NCI-H526 treated with DMSO at 0.1 percent for 48 hours (cell line): Measurements from ENCODE around the gene FBXO46.

ENCODE experiments used
- DNase-seq: peaks from one replicate; lab custom pipeline; 2025; lab: John Stamatoyannopoulos, UW

FBXO46 gene, protein sequence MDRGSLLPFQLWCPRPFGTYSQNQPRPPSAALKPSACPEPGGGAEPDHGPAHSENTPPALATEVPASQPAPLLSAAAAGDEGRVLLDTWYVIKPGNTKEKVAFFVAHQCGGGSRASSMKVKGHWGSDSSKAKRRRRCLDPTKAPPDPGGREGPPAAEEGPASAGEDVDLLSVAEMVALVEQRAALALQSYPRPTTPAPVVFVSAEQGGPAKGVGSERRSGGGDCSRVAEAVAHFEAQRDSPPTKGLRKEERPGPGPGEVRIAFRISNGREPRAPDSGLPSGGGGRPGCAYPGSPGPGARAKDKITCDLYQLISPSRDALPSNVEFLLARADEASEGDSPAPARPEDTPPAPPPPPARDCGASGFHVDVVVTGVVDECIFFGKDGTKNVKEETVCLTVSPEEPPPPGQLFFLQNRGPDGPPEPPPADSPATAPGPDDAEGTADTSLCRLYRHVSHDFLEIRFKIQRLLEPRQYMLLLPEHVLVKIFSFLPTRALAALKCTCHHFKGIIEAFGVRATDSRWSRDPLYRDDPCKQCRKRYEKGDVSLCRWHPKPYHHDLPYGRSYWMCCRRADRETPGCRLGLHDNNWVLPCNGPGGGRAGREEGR

DNA sequence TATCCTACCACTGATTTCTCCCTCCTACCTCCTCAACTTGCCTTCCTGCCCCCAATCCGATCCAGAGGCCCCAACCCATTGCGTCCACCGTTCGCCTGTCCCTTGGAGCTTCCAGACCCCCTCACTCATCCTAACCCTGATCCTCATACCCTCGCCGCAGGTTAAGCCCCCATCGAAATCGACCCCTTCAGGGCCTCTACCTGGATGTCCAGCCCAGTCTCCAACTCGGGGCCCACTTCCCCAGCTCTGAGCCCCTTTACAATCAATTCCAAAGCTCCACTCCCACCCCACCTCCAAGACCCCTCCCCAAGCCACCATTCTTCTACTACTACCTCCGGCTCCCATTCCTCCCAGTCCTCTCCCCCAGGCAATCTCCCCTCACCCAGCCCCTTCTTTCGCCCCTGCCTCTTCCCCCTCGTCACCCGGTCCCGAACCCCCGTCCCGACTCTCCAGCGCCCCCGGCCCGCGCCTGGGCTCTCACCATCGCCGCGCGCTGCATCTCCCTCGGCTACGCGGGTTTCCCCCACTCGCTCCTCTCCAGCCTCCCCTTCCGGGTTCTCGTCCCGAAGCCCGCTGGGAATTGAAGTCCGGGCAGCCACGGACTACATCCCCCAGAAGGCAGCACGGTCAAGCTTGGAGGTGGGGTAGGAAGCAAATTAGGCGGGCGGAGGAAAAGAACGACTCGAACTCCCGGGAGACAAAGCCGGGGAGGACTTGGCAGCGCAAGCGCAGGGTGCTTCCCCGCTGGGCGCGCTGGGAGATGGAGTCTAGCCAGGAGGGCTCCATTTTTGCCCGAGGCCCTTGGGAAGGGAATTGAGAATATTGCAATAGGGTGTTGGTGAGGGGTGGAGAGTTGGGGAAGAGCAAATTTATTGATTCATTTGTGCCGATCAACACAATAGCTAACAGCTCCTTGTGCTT, at the start of gene FBXO46:
FBXO46 (minus strand) TSS at position 529 of the 921 bp plus-strand sequence. CDS start 17,401 bp downstream, outside the sequence.
- DNase-seq: peak; percentile 97

DNA sequence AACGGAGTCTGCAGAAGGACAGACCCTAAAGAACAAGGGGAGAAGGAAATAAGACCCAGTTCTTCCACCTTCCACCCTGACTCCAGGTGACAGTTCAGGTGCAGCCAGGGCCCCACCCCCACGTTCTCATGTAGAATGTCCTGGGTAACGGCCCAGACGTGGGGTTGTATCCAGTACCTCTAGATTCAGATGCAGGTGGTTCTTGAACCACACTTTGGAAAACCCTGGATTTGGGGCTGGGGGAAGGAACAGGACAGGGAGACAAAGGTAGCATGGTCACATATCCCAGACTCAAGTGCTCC, 49.4 kb upstream of the FBXO46 start:
- no peak for DNase-seq

DNA sequence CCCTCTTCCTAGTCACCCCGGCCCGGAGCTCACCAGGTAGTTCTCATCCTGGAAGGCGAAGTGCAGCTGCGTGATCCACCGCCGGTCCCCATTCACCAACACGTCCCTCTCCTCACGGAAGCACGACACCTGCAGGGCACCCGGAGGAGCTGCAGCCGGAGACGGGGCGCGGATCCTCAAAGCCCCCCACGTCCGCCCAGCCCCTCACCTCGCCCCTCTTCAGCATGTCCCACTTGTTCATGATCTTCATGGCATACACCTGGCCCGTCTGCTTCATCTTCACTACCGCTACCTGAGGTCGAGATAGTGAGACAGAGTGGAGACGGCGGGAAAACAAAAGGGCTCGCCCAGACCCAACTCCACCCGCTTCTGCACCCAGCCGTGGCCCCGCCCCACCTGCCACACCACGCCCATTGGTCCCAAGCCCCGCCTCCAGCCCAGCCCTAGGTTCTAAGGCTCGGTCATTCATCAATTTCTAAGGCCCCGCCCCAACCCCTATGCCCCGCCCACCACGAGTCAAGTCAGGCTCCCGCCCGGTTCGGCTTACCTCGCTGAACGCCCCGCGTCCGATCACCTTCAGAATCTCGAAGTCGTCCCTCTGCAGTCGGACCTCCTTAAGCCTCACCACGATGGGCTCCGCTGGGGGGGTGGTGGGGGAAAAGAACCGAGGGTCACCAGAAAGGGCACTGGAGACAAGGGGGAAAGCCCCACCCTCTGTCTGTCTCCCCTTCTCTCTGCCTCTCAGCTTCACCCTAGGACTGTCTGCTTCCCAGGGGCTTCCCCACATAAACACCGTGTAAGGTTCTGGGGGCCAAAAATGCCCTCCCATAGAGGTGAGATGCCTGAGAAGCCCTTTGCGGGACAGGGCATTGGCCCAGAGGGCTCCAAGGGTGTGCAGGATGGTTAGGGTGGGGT, 48.8 kb upstream of the FBXO46 start:
- peak; percentile 74 for DNase-seq

DNA sequence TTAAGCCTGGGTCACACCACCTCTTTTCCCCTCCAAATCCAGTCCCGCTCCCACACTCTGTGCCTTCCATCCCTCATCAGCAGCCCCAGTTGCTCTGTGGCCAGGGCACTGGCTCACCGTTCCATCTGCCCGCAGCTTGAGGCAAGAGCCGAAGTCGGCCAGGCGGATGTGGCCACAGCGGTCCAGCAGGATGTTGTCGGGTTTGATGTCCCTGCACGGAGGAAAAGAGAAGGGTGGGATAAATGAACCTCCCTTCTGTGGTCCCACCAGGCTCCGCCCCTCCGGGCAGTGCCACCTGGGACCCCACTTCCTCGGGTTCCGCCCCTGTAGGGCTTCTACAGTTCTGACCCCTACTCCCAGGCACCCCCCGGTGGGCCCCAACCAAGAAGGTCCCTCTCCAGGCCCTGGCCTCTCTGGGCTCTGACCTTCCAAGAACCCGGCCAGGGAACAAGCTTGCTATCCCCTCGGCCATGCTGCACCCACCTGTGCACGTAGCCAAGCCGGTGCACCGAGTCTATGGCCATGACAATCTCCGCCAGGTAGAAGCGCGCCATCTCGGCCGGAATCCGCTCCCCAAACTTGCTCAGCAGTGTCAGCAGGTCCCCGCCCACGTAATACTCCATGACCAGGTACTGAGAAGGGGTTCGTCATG, 47.4 kb upstream of the FBXO46 start:
- no peak for DNase-seq

DNA sequence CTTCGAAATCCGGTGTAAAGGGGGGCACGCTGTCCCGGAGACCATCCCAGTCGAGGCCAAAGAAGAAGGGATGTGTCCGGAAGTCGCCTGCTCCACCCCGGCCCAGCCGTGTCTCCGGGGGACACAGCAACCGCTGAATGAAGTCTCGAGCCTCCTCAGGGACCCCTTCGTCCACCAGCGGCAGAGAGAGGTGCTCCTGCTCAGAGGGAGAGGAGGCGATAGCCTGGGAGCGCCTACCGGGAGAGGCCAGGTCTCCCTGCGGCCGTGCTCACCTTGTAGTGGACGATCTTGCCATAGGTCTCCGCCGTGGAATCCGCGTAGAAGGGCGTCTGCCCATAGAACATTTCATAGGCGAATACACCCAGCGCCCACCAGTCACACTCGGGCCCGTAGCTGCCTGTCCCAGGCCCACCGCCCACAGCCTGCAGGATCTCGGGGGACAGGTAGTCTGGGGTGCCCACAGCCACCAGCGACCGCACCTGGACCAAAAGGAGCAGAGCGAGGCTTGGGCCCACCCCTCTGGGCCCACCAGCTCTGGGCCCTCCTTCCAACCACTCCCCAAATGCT, 46.8 kb upstream of the FBXO46 start:
- DNase-seq: no peak

DNA sequence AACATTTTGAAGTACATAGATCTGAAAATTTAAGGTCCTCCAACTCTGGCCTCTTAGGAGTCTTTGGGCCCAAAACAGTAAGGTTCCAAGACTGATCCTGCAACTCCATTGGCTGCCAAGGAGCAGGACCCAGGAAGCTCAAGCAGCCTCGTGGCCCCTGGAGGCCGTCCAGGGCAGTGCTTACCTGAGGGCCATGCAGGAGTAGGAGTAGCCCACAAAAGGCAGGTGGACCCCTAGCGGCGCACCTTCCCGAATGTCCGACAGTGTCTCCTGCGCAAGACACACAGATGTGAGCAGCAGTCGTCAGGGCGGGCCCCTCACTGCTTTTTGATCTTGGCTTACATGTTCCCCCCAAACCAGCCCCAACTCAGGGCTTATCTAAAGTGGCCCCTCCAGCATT, 44.1 kb upstream of the FBXO46 start:
- DNase-seq: no peak

DNA sequence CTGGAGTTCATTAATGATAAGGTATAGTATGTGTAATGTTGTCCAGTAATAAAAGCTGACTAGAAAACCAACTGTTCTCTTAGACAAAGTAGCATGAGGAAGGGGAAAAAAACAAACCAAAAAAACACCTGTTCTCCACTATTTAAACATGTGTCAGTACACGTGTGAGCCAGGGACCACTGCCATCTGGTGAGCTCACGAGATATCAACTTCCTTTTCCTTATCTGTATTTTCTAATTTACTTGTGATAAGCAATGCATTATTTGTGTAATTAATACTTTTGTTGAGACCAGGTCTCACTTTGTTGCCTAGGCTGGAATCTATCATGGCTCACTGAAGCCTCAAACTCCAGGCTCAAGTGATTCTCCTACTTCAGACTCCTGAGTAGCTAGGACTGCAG, 42.7 kb upstream of the FBXO46 start:
- no peak for DNase-seq

DNA sequence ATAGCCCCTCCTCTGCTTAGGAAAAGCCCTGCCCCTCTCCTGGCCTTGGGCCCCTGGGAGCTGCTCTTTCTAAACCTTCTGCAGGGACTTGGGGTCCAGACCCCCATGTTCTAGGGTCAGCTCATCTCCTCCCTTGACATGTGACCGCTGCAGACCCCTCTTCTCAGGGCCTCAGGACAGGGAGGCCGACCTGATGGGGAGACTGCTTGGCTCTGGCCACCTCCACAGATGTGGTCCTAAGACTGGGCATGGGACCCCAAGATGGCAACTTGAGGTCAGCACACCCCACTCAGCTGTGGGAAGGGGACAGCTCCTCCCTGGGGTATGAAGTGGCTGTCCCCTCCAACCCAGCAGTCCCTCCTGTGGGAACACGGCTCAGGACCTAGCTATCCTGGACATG, 42.2 kb upstream of the FBXO46 start:
- no peak for DNase-seq

DNA sequence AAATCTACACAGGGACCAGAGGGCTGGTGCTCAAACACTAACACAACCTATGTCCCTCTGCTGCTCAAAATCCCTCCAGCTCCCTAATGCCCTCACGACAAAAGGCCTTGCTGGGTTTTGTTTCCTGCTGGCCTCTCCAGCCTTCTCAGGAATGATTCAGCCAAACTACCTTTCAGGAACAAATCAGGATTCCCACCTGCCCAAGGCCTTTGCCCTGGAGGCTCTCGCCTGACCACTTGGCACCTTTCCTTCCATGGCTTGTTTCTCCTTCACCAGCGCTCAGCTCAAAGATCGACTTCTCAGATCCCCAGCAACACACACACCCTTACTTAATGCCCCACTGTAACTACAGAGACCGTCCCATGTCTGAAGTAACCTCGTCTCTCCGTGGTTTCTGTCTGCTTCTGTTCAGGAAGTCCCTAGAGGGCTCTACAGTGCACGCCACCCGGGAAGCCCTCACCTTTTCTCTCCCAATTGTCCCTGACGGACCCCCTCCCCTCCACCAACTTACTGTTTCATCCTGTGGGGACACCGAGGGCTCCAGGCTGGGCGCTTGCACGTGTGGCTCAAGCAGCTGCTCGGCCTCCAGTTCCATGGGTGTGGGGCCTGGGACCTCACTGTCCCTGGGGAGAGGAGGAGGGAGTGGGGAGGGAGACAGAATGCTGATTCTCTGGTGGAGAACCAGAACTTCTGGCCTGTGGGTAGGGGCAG, 41.6 kb upstream of the FBXO46 start:
- DNase-seq: no peak

DNA sequence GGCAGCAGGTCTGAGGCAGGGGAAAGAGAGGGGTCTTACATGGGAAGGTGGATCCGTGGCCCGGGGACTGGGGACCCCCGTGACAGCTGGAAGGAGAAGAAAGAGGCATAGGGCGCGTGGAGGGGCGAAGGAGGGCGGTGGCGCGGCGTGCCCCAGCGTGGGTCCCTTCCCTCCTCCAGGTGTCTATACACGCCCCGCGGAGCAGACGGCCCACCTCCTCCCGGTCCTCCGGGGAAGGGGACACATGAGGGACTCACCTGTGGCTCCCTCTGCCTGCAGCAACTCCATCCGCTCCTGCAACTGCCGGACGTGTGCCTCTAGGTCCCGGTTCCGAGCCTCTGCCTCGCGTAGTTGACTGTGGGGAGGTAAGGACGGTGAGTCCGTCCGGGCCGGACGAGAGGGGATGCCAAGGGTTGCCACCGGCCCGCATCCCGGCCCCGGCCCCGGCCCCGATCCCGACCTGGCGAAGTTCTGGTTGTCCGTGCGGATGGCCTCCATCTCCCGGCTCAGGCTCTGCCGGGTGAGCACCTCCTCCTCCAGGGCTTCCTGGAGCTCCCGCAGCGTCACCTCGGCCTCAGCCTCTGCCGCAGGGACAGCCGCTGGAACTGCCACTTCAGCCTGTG, 40.7 kb upstream of the FBXO46 start:
- no peak for DNase-seq

DNA sequence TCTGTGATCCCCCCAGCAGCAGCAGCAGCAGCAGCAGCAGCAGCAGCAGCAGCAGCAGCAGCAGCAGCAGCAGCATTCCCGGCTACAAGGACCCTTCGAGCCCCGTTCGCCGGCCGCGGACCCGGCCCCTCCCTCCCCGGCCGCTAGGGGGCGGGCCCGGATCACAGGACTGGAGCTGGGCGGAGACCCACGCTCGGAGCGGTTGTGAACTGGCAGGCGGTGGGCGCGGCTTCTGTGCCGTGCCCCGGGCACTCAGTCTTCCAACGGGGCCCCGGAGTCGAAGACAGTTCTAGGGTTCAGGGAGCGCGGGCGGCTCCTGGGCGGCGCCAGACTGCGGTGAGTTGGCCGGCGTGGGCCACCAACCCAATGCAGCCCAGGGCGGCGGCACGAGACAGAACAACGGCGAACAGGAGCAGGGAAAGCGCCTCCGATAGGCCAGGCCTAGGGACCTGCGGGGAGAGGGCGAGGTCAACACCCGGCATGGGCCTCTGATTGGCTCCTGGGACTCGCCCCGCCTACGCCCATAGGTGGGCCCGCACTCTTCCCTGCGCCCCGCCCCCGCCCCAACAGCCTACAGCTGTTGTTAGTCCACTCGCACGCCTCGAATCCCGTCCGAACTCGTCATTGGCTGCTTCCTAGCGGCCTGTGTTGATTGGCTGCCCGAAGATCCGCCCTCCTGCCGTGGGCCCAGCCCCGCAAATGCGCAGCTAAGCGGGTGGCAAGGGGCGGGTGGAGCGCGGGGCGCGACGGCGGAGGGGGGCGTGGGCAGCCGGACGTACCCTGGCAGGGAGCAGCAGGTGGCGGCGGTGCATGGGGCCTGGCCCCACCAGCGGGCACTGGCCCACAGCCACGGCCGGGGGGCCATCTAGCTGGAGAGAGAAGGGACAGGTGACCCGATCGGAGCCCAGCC, 39.8 kb upstream of the FBXO46 start:
- peak; percentile 93 for DNase-seq

DNA sequence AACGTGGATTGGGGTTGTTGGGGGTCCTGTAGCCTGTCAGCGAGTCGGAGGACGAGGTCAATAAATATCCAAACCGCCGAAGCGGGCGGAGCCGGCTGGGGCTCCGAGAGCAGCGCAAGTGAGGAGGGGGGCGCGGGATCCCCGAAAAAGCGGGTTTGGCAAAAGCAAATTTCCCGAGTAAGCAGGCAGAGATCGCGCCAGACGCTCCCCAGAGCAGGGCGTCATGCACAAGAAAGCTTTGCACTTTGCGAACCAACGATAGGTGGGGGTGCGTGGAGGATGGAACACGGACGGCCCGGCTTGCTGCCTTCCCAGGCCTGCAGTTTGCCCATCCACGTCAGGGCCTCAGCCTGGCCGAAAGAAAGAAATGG, 39.1 kb upstream of the FBXO46 start:
- DNase-seq: peak; percentile 58

DNA sequence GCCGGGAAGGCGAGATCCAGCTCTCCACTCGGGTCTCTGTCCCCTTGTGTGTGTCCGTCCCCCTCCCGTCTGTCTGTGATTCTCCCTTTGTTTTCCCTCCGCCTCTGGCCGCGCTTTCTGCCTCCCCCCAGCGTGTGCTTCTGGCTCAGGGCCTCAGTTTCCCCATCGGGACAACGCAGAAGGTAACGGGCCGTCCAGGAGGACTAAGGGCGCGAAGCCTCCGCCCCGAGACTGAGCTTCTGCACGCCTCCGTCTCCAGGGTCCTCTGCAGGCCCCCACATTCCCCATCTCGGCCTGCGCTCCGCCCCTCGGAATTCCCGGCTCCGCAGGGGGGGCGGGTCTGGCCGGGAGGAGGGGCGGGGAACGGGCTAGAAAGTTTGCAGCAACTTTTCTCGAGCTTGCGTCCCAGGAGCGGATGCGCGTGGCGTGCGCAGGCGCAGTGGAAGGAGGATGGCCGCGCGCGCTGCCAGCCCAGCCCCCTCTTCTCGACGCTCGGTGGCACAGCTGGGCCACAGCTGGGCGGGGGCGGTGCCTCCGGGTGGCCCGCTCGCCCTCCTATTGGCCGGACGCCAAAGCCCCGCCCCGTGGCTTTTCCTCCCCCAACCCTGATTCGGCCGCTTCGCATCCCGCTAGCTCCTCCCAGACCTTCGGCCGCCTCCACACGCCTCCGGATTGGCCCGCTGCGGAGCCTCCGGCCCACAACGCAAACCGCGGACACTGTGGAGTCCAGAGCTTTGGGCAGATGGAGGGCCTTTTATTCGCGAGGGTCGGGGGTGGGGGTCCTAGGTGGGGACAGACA, 38.5 kb upstream of the FBXO46 start, which contains the start of gene SIX5:
SIX5 (minus strand) TSS at position 269 of the 799 bp plus-strand sequence. CDS start 408 bp downstream, outside the sequence.
- peak; percentile 75 for DNase-seq

DNA sequence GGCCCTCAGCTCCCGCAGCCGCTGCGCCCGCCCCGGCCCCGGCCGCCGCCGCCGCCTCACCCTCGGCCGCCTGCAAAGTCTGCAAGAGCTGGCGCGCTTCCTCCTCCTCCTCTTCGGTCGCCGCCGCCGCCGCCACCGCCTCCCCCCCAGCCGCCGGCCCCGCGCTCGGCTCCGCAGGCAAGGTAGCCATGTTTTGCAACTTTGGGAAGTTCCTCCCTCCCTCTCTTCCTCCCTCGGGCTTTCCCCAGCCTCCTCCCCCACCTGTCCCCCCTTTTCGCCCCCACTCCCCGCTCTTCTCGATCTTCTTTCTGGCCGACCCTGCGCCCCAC, 37.9 kb upstream of the FBXO46 start:
- no peak for DNase-seq

DNA sequence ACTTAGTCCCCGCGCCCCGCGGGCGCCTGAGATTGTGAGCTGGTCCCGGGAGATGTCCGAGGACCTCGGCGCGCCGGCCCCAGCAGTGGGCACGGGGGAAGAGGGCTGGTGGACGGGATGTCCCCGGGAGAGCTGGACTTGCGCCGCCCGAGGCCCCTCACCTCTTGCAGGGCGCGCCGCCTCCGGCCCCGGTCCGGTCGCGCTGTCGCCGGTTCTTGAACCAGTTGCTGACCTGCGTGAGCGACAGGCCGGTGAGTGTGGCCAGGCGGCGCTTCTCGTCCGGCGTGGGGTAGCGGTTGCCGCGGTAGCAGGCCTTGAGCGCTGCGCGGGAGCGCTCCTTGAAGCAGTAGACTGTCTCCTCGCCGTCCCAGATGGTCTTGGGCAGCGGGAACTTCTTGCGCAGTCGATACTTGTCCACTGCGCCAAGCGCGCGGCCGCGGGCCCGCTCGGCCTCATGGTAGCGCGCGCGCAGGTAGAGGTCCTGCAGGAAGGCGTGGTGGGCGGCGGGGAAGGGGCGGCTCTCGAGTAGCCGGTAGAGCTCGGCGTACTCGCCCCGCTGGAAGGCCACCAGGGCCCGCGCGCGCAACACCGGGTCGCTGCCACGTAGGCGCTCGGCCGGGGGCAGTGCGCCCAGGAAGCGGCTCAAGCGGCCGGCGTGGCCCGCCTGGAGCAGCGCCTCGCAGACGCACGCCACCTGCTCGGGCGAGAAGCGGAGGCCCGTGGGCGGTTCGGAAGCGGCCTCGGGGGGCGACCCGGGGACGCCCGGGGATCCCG, 37.4 kb upstream of the FBXO46 start:
- DNase-seq: no peak

DNA sequence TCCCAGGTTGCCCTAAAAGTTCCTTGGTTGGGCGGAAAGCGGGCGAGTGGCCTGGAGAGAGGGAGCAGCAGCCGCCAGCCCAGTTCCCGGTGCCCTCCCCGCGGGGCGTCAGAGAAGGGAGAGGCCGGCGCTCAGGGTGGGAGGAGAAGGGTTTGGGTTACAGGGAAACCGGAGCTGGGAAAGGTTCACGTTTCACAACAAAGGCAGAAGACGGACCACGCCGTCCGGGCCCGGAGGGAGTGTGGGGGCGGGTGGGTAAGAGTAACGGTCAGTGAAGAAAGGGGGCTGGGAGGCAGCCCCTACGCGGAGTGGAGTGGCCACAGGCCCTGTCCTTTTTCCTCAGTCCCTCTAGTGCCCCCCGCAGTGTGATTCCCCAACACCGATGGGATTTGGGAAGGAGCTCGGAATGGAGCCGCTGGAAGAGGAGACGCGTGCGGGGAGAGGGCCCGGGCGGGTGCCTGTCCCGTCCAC, 36.7 kb upstream of the FBXO46 start:
- DNase-seq: no peak

DNA sequence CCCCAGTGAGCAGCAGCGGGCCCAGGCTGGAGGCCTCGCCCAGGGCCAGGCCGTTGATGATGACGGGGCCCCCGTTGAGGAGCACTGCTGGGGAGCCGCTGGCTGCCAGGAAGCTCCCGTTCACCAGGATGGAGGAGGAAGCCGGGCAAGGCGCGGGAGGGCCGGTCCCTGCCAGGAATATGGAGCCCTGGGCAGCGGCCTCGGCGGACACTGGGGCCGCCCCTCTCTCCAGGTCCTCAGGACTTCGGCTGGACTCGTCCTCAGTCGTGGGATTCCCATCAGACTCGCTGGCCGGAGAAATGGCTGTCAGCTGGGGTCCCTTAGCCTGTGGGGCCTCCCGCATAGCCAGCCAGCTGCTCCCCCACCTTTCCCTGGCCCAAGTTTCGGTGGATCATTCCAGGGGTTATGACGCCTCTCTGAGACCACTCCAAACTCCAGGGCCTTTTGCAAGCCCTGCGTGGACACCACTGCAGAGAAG, 36.2 kb upstream of the FBXO46 start:
- no peak for DNase-seq
